ENCODE results near the gene SLC25A25.

DNA sequence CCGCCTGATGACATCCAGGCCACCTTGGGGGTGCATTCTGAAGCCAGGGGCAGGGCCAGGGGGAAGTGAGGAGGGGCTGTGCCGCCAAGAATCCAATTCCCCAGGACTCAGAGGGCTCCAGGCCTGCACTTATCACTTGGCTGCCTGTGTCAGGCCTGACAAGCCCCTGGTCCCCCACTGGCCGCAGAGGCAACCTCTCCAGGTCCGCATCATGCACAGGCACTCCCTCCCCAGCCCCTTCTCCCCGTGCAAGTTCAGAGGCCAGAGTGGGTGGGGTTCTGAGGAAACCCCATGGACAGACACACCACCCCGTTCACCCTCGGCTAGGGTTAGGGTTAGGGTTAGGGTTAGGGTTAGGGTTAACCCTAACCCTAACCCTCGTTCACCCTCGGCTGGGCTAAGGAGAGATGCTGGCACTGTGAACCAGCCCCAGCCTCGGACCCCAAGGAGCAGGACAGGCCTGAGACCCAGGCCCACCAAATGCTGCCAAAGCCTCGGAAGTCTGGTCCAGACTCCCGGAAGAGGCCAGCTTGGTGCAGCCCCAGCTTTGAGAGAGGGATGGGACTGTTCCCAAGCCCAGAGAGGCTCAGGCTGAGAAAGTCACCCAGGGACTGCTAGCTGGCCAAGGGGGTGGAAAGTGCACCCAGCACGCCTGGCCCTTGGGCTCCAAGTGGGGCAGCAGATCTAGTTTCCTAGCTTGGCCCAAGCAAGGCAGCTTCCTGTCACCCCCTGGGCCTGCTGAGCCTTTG lies 86.1 kb downstream of the SLC25A25 start:
- no peak for TF ChIP-seq CTCF (IDR thresholded peaks at IDR 0.05)
- TF ChIP-seq POLR2A (IDR thresholded peaks at IDR 0.05) = no peak

Data from adrenal gland (tissue), 5 donors.